ENCODE measurements around the gene KRTAP10-3.
A peak's percentile ranks its signal among the peaks of the same experiment; 100 is the strongest.

KRTAP10-3 gene

DNA sequence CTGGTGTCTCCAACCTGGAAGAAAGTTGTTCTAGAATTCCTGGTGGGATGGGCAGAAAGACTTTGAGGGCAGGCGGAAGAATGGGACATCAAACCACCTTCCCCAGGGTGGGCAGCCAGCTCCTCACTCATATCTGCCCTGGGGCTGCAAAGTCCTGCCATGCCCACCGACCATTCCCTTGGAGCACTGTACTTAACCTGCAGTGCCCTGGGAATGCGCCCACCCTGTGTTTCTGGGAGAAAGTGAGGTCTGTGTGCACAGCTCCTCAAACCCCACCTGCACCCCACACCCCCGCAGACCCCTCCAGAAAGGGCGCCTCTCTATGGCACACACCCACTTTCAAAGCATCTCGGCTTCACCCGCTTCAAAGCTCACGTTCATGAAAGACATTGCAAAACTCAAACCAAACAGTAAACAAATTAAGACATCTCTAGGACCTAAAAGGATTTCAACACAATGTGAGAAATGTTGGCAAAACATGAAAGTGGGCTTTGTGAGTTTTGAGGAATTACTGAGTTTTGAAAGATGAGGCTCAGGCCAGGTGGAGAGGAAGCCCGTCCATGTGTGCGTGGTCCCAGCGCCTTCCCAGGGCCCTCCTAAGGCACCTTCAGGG lies 43.7 kb downstream of the KRTAP10-3 start:
- DNase-seq, result no peak

DNA sequence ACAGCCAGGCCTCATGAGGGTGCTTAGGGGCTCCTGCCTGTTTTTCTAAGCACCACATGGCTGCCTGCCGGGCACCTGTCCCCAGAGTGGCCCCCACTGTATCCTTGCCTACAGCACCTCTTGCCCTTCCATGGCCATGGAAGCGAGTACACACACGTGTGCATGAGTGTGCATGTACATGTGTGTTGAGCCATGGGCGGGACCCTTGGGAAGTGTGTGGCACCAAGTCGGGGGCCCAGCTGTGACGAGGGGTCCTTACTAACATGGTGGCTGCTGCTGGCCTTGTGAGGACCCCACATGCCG lies 44.4 kb downstream of the KRTAP10-3 start:
- DNase-seq, result no peak

DNA sequence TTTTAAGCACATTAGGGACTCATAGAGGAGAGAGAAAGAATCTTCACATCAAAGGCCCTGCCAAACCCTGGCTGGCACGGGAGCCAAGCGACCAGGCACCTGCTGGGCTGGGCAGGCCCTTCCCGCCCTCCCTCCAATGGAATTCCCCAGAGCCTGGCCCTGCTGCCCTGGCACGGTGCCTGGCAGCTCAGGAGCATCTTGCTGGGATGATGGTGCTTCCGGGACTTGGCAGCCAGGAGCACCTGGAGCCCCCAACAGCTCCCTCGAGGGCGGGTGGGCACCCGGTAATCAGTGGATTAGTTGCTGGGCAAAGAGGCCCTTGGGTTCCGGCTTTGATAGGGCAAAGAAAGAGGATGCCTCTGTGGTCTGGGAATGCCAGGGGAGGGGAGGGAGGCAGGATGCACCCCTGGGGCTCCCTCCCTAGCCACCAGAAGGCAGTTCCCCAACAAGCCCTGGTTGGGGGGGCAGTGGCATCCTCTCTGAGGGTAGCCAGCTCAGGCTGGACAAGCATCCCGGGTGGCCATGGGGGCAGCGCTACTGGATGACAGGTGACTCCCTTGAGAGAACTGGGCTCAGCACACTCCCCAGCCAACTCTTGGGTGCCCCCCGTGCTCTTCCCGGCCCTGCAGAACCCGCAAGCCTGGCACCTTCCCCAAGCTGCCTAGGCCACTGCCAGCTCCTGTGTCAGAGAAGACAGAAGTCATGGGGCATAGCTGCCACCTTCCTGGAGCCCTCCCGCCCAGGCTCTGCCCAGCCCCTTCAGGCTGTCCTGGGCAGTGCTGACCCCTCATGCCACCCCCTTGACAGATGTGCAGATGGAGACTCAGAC lies 45.0 kb downstream of the KRTAP10-3 start:
- no peak for DNase-seq

DNA sequence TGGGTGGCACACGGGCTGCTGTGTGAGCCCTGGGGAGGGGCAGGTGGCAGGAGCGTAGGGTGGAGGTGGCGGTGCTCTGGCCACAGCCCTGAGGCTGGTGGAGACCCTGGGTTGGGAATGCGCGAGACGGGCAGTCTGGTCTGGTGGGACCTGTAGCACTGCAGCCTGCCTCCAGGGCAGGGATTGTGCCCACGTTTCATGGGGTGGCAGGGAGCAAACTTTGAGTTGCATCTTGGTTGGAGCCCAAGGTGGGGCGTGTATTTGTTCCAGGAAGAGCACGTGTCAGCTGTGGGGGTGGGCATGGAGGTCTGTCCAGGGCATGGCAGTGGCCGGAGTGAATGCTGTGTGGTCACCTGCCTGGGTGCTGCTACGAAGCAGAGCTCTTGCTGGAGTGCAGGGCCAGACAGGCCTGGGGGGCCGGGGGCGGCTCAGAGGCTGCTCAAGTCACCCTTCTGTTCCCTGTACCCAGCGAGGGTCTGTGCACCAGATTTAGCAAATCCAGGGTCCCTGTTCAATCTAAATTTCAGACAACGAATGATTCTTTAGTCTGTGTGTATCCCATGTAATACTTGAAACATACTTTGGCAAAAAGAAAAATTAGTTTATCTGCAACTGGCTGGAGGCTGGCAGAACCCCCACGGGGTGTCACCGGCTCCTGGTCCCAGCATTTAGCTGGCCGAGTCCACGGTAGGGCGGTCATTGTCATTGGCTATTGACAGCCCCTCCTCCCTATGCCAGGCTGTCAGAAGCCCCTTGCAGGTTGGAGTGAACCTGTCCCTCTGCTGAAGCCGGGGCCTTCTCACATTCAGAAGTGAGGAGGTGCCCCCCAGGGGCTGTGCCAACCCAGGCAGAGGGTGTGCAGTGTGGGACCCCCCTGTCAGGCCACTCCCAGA lies 45.9 kb downstream of the KRTAP10-3 start:
- no peak for DNase-seq

DNA sequence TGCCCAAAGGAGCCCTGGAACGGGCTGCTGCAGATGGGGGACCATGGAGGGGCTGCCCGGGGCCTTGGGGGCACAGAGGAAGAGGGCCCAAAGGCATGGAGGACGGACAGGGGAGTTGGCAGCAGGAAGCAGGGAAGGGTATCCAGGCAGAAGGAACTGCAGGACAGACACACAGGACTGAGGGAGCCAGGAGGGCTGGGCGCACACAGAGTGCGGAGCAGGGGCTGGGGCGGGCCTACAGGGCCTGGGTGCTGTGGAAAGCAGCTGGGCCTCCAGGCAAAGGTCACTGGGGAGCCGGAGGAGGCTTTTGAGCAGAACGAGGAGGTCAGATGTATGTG lies 46.7 kb downstream of the KRTAP10-3 start:
- no peak for DNase-seq

DNA sequence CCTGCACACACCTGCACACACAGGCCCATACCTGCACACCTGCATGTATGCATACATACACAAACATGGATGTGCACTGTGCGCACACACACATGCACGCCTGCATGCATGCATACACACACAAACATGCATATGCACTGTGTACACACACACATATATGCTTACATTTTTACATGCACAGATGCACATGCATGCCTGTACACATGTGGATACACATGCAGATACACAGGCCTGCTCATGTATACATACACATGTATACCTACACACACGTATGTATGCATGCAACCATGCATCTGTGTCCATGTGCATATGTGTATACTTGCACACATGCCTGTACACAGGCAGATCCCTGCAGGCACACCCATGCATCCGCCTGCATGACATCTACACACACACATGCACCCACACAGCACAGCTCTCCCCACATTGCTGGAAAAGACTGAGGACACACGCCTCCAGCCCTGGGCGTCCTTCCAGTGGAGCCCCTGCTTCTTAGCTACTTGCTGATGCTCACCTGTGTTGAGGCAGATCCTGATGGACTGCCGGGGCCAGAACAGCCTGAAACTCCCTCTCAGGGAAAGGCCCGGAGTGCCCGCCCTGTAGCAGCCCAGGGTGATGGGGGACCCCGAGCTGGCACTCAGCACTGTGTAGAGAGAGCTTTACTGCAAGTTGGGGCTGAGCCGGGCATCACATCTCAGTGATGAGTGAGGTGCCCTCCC lies 47.2 kb downstream of the KRTAP10-3 start:
- DNase-seq, result no peak

DNA sequence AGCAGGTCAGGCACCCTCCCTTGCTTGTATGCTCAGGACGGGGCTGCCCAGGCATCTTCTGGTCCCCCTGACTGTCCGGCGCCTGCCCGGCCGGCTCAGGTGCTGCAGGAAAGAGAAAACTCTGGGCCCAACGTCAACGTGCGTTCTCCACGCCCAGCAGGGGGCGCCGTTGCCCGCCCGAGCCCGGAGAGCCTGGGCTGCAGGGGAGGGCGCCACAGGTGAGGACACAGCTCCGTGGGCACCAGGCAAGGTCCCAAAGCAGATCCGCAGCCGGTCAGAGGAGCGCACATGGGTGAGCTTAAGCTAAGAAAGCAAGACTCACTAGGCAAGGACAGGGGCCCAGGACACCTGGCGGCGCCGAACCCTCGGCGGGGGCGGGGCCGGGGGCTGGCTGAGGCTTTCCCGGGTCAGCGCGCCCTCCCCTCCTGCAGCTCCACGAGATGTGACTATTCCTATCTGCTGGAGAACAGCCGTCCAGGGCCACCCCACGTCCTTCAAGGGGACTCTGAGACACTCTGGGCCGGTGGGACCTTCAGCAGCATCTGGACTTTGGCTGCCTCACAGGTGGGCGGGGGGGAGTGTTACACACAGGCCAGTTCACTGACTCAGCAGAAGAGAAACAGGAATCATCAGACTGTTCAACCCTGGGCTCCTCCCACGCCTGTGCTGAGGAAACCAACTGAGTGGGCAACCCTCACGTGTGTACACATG lies 47.9 kb downstream of the KRTAP10-3 start:
- peak; percentile 84 for DNase-seq

DNA sequence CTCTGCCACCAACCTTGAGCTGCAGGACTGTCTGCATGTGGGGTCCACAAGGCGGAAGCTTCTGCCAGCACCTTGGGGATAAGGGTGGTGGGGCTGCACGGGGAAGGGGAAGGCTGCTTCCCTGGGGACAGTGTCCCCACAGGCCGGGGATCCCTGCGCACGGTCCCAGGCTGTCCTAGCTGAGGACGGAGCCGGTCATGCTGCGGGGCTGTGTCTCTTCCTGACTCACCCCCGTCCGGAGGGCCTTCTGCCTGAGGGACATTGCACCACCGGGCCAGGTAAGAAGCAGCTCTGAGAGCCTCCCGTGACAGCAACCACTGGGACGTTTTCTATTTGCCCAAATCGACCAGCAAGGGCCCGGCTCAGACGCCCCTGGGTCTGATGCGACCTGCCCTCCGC lies 48.5 kb downstream of the KRTAP10-3 start:
- no peak for DNase-seq

DNA sequence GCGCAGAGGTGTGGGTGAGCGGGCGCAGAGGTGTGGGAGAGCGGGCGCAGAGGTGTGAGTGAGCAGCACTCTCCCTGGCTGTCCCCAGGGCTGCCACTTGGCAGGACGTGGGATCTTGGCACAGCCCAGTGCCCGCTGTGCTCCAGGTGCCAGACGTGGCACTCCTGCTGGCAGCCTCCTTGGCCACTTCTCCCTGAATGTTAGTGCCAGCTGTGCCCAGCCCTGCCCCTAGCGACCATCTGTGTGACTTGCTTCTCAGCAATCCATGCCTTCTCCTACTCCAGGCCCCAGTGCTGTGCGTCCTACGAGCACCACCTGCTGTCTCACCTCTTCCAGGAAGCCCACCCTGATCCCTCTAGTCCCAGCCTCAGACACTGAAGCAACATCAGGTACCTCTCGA lies 49.1 kb downstream of the KRTAP10-3 start:
- no peak for DNase-seq

DNA sequence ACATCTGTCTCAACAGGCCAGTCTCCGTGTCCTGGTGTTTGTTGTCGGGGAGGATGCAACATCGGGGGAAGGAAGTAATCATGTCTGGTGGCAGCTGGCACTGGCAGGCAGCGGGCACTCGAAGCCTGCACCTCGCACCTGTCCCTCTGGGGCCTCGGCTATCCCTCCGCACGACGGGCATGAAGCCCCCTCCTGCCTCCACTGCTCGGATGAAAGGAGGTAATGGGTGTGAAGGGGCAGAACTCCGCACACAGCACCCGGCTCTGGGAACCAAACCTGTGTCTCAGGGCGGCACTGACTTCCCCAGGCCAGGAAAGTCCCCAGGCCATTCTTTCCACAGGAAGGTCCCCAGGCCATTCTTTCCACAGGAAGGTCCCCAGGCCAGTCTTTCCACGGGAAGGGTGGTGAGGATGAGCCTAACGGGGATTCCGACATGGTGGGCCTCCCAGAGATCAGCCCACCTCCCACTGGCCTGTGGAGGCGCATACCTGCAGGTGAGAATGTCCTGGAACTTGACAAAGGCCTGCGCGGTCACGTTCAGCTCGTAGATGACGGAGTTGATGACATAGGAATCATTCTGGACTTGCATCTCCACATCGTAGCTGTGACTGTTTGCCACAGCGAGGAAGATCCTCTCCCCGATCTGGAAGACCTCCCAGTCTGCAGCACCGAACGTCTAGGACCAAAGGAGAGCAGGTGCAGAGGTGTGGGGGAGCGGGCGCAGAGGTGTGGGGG lies 49.7 kb downstream of the KRTAP10-3 start:
- no peak for DNase-seq

DNA sequence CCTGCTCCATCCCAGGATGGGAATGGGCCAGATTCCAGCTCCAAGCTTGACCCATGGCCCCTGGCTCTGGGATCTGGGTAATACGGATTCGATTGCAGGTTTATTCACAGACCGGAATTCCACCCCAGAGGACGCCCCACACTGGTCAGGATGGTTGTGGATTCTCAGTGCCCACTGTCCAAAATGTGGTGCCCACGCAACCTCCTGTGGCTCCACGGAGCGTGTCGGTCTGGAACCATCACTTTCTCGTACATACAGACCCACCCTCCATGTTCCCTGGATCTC lies 50.2 kb downstream of the KRTAP10-3 start:
- DNase-seq, result no peak

Measured in islet precursor cell (in vitro differentiated cells).